OCI-LY3 (cell line): ENCODE results near the gene NT5DC3.

Experiments
- H2AFZ ChIP-seq: fragments of 200-600, 300-600 bp; shearing (Covaris generic); 2 replicates; pipeline ENCODE4 v1.6.0; 2014; ENCODE audit warnings: antibody characterized with exemption, low read depth, low read length
- H3K27ac ChIP-seq: fragments of 200-600, 300-600 bp; sonication (generic); 2 replicates; pipeline ENCODE4 v1.5.1; 2014; ENCODE audit warnings: mild to moderate bottlenecking, low read length, moderate library complexity, mixed read lengths
- H3K27me3 ChIP-seq: fragments of 200-600, 300-600 bp; sonication (generic); 2 replicates; pipeline ENCODE4 v1.6.1; 2014; ENCODE audit warnings: low read depth, low read length, mixed read lengths
- H3K36me3 ChIP-seq: fragments of 200-600, 300-600 bp; sonication (generic); replicated peaks from 2 replicates; pipeline ENCODE3; 2014; ENCODE audit warnings: low read depth, low read length, mixed read lengths
- H3K4me1 ChIP-seq: fragments of 300-600, 200-600 bp; sonication (generic); 2 replicates; pipeline ENCODE4 v1.6.1; 2014; ENCODE audit warnings: low read length, mixed read lengths
- H3K4me2 ChIP-seq: fragments of 200-600, 300-600 bp; sonication (generic); 2 replicates; pipeline ENCODE4 v1.6.1; 2014; ENCODE audit warnings: low read length, mixed read lengths
- H3K4me3 ChIP-seq: fragments of 300-600, 200-600 bp; sonication (generic); 2 replicates; pipeline ENCODE4 v1.5.1; 2014; ENCODE audit warnings: antibody characterized with exemption, mild to moderate bottlenecking, low read length, moderate library complexity
- H3K79me2 ChIP-seq: fragments of 300-600, 200-600 bp; shearing (Covaris generic); 2 replicates; pipeline ENCODE4 v1.6.1; 2014; ENCODE audit warnings: mild to moderate bottlenecking, low read length, mixed read lengths
- H3K9ac ChIP-seq: fragments of 300-600, 200-600 bp; shearing (Covaris generic); 2 replicates; pipeline ENCODE4 v1.6.0; 2014; ENCODE audit warnings: mild to moderate bottlenecking, low read length, moderate library complexity
- H3K9me3 ChIP-seq: fragments of 200-600, 300-600 bp; shearing (Covaris generic); 2 replicates; pipeline ENCODE4 v1.6.1; 2014; ENCODE audit warnings: low read length, mixed read lengths; ENCODE audit not compliant: insufficient read depth
- H4K20me1 ChIP-seq: fragments of 200-600, 300-600 bp; sonication (generic); 2 replicates; pipeline ENCODE4 v1.6.1; 2016; ENCODE audit warnings: low read length, mixed read lengths; ENCODE audit not compliant: insufficient read depth
- CTCF ChIP-seq: fragments of 200-600, 300-600 bp; sonication (generic); IDR thresholded peaks from 2 replicates; pipeline ENCODE4 v1.5.1; 2014; ENCODE audit warnings: antibody characterized with exemption, low read length, low read depth
- EZH2phosphoT487 ChIP-seq: fragments of 200-600 bp; shearing (Covaris generic); IDR thresholded peaks from 2 replicates; pipeline ENCODE4 v1.6.1; 2018; ENCODE audit warnings: antibody characterized with exemption, mixed run types, low read depth

Gene NT5DC3

GRCh38 chr12:103857164-103857563 is 16.1 kb upstream of the NT5DC3 start:
- no peaks in the 10 kb centered on the region for H3K4me1 ChIP-seq
- no peak overlapping the region for H2AFZ ChIP-seq
- TF ChIP-seq CTCF (no peak), EZH2phosphoT487 (no peak)
- H3K9ac ChIP-seq = no peak overlapping the region
- H3K36me3 ChIP-seq = no peaks in the 10 kb centered on the region
- H3K79me2 ChIP-seq = no peaks in the 10 kb centered on the region
- no peak overlapping the region for H3K27ac ChIP-seq
- H3K4me2 ChIP-seq = no peak overlapping the region
- no peaks in the 10 kb centered on the region for H4K20me1 ChIP-seq
- H3K4me3 ChIP-seq = no peak overlapping the region
- no peaks in the 10 kb centered on the region for H3K9me3 ChIP-seq
- H3K27me3 ChIP-seq = no peaks in the 10 kb centered on the region

GRCh38 chr12:103855896-103856657 is 15.0 kb upstream of the NT5DC3 start:
- Histone ChIP-seq H4K20me1 (no peaks in the 10 kb centered on the region), H3K27ac (no peak overlapping the region), H3K4me2 (no peak overlapping the region), H3K27me3 (no peaks in the 10 kb centered on the region), H2AFZ (no peak overlapping the region), H3K4me1 (no peaks in the 10 kb centered on the region), H3K36me3 (no peaks in the 10 kb centered on the region), H3K79me2 (no peaks in the 10 kb centered on the region), H3K9me3 (no peaks in the 10 kb centered on the region), H3K4me3 (no peak overlapping the region), H3K9ac (no peak overlapping the region)
- TF ChIP-seq CTCF (no peak), EZH2phosphoT487 (no peak)

GRCh38 chr12:103855036-103855712 is 14.1 kb upstream of the NT5DC3 start:
- no peak overlapping the region for H3K4me3 ChIP-seq

More at GRCh38 chr12:103855036-103855712, 14.1 kb upstream of the NT5DC3 start:
- no peaks in the 10 kb centered on the region for H3K79me2 ChIP-seq
- no peak overlapping the region for H3K27ac ChIP-seq
- H4K20me1 ChIP-seq = no peaks in the 10 kb centered on the region
- no peak overlapping the region for H3K9ac ChIP-seq
- no peaks in the 10 kb centered on the region for H3K36me3 ChIP-seq
- no peaks in the 10 kb centered on the region for H3K27me3 ChIP-seq
- H2AFZ ChIP-seq = no peak overlapping the region
- H3K4me1 ChIP-seq = no peaks in the 10 kb centered on the region
- TF ChIP-seq EZH2phosphoT487 = no peak
- TF ChIP-seq CTCF = no peak
- no peak overlapping the region for H3K4me2 ChIP-seq
- no peaks in the 10 kb centered on the region for H3K9me3 ChIP-seq
